GM18868 (cell line): ENCODE measurements around the gene SLC35A2.

Experiments
- ATAC-seq: cut with Tn5 transposase; IDR thresholded peaks from one replicate; pipeline ENCODE4 v1.9.1; 2021; ENCODE audit warnings: mild to moderate bottlenecking, moderate library complexity; ENCODE audit not compliant: unreplicated experiment

Gene SLC35A2

GRCh38 chrX:48927736-48928382, 16.4 kb upstream of the SLC35A2 start:
- ATAC-seq: no peak

- ATAC-seq: no peak
Observed at GRCh38 chrX:48927123-48927522, 15.7 kb upstream of the SLC35A2 start.

GRCh38 chrX:48924270-48924669, 12.8 kb upstream of the SLC35A2 start:
- ATAC-seq: no peak

GRCh38 chrX:48923771-48924170, 12.3 kb upstream of the SLC35A2 start:
- ATAC-seq: no peak

DNA sequence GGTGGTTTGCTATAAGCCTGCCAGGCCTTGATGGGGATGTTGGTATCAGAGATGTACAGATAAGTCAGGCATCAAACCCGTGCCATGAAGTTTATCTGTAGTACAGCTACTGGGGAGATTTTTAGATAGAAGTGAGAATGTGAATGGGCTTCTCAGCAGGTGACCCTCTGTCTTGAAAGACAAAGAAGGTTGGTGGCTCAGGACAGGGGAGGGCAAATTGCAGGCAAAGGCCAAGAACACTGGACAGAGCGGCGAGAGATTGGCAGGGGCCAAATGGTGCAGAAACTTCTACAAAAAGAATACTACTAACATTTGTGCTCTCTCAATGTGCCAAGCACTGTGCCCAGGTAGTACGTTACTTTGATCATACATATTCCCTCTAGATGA, 9.3 kb upstream of the SLC35A2 start:
- ATAC-seq: no peak

GRCh38 chrX:48919947-48920717, 8.7 kb upstream of the SLC35A2 start:
- ATAC-seq: no peak

DNA sequence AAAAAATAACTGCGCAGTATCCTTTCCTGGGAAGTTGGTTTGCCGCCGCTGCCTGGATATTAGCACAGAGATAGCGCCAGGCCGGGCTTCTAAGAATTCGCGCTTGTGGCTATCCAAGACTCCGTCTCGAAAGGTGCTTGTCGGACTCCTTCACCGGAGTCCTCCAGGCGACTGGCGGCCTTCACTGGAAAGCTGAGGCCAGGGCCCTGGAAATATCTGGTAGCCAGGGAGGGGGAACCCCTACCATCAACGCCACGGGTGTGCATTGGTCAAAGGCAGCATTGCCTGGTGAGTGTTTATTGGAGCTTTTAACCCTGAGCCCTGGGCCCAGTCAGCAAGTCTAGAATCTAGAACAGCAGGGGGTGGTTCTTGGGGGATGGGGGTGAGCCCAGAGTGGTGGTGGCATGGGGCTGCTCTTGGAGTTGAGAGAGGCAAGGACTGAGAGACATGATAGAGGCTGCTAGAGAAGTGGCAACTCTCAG, 8.0 kb upstream of the SLC35A2 start:
- no peak for ATAC-seq

DNA sequence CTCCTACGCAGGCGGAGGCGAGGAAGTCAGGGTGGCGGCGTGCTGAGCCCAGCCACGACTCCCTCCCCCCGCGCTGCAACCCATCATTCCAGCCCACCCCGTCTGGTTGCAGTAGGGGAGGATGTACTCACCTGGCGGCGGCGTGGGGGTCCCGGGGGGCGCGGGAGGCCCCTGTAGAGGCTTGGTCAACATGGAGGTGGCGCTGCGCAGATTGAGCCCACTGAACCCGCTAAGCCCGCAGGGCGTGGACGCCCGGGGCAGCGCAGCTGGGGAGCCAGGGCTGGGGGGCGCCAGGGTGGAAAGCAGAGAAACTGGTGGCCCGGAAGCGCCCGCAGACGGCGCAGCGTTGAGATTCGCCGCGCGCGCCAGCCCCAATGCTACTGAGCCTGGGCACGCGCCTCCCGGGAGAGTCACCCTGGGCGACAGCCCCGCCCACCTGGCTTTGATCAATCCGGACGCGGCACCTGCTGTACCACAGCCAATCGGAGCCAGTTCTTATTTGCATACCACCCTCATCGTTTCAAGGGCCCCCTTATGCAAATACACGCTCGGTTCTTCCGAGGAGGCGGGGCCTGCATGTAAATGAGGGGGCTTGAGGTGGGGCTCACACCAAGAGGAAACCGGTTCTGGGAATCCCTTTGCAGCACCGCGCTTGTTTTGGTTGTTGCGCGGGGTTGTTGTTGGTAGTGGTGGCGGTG, 7.3 kb upstream of the SLC35A2 start, which contains the start of gene PIM2:
Gene PIM2 (minus strand): TSS at position 382 of the 698 bp plus-strand sequence. CDS start 190 bp downstream, at position 192.
- peak; percentile 79 for ATAC-seq

GRCh38 chrX:48918301-48918642, 6.8 kb upstream of the SLC35A2 start:
- ATAC-seq: no peak

- peak; percentile 42 for ATAC-seq
Observed at GRCh38 chrX:48917139-48918001, 5.9 kb upstream of the SLC35A2 start.

GRCh38 chrX:48914593-48915493, 3.4 kb upstream of the SLC35A2 start:
- no peak for ATAC-seq

DNA sequence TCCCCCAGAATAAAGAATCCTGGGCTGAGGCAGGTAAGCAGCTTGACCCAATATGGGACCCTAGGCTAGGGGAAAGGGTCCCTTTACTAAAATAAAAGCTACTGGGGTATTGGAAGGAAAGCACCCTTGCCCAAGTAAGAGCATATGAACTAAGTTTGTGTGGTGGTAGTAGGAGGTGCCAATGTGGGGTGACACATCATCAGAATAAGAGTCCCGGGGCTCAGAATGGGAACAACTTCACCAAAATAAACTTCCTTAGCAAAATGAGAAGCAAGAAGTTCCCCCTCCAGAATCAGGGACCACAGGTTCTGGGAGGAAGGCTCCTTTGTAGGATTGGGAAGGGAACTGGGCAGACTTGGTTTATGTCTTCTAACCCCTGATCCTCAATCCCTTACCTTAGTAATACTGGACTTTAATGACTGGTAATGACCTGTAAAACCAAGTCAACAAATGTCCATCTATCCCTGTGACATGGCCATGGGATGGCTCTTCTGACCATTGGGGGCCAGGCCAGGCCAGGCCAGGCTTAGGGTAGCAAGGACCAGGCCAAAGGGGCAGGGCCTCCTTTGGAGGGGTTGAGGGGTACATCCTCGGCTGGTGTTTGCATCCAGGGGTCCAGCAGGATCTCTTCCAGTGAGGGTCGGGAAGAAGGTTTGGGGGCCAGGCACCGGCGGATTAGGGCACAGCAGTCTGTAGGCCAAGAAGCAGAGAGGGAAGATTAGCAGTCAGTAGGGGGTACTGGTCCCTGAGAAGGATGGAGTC, 2.3 kb upstream of the SLC35A2 start:
- ATAC-seq: no peak

DNA sequence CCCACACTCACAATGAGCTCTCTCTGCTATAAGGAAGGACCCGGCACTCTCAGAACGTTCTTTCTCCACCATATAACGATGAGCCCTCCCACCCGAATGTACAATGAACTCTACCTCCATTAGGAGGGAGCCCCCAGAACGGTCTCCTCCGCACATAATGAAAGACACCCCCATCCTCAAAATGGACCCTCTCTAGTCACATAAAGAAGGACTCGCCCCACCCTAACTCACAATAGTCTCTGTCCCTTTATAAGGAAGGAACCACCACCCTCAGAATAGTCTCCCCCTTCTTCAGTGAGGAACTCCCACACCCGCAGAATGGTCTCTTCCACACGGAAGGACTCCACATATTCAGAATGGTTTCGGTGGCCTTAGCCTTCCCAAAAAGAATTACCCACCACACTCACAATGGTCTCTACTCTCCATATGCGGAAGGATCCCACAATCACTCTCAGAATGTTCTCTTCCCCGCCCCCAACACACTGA, 477 bp downstream of the SLC35A2 start:
- ATAC-seq: no peak

- ATAC-seq: no peak
Observed at GRCh38 chrX:48909703-48910294, 1.6 kb downstream of the SLC35A2 start.

- ATAC-seq: no peak
Observed at GRCh38 chrX:48908600-48908999, 2.8 kb downstream of the SLC35A2 start.

DNA sequence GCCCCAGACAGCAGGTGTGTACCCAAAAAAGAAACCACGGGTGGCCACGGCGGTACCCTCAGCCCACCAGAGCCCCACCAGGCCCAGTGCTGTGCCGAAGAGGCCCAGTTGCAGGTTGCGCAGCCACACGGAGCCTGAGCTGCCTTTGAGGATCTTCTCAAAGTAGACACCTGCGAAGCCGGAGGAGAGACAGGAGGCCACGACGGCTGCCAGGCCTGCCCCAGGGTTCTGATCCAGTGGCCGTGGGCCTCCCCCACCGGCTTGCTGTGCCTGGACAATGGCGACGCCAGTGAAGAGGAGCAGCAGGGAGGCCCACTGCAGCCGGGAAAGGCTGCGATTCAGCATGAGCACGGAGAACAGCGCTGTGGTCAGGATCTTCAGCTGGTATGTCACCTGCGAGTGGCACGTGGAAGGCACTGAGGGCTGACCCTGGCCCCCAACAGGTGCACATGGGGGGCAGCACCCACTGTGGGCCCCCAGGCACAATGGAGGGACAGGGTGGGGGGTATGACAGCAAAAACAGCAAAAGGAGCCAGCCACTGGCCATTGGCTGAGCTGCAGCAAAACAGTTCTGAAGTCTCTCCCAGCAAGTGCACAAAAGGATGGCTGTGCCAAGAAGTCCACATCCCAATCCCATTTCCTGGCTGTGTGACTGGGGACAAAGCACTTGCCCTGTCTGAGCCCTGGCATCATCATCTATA, 6.2 kb downstream of the SLC35A2 start:
- no peak for ATAC-seq

- ATAC-seq: no peak
Observed at GRCh38 chrX:48904626-48905025, 6.8 kb downstream of the SLC35A2 start.

DNA sequence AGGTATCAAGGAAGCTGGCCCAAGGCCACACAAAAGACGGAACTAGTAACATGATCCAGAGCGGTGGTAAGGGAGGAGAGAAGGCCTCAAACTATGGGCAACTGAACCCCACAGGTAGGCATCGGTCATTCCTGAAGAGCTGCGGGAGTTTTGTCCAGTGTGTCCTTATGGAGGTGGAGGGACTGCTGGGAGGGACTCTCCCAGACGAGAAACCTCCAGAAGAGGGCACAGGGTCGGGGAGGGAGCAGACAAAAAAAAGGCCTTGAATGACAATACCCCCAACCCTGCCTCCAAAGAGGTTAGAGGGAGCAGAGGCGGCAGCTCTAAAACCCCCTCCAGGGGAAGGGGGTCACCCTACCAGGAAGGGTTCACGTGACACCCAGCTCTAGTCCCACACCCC, 7.3 kb downstream of the SLC35A2 start:
- ATAC-seq: no peak
